K562 (cell line): Measurements from ENCODE around the gene PRAMEF1. TPM values are rescaled to one million over a fixed set of nuclear protein-coding genes. Genes with fewer than 3 reads are reported as not detected.

Source experiments
- ETS1 ChIP-seq: conservative IDR thresholded peaks from 2 replicates; pipeline ENCODE4 v1.6.1; 2011; ENCODE audit warnings: low read depth, mild to moderate bottlenecking, low read length; ENCODE audit not compliant: control insufficient read depth
- GATAD2A ChIP-seq: fragments of 450-650 bp; IDR thresholded peaks from 2 replicates; pipeline ENCODE4 v1.6.1; 2017
- HDAC2 ChIP-seq: fragments of 450-650 bp; IDR thresholded peaks from 2 replicates; pipeline ENCODE4 v1.6.1; 2016; ENCODE audit warnings: mild to moderate bottlenecking
- NR4A1 ChIP-seq, 2 experiments: fragments of 250-450 bp in 1 of 2; fragments of 450-650 bp in 1 of 2; sonication (Bioruptor Pico) in 1 of 2; IDR thresholded peaks; 2 replicates each; pipeline versions ENCODE4 v1.4.0 to v1.6.1; 2016 to 2020; ENCODE audit warnings: mild to moderate bottlenecking in 2 of 2, missing compliant biosample characterization in 1 of 2, missing genetic modification characterization in 1 of 2, moderate library complexity in 1 of 2
- U2AF1 ChIP-seq: fragments of 200-400 bp; formaldehyde crosslinking; optimal IDR thresholded peaks from 2 replicates; pipeline ENCODE3; 2017; ENCODE audit warnings: mild to moderate bottlenecking, low read depth, low read length, moderate library complexity
- ZFP30 ChIP-seq: fragments of 250-450 bp; sonication (Bioruptor Pico); IDR thresholded peaks from 2 replicates; pipeline ENCODE4 v1.8.0; 2022; ENCODE audit warnings: moderate library complexity, mild to moderate bottlenecking, inconsistent platforms, borderline replicate concordance
- ZNF354B ChIP-seq: fragments of 250-450 bp; sonication (Bioruptor Pico); IDR thresholded peaks from 2 replicates; pipeline ENCODE4 v1.4.0; 2020
- ZNF668 ChIP-seq: fragments of 250-450 bp; sonication (Bioruptor Pico); IDR thresholded peaks from 2 replicates; pipeline ENCODE4 v1.8.0; 2022; ENCODE audit warnings: mild to moderate bottlenecking, inconsistent platforms
- polyA plus RNA-seq, 8 experiments: library from polyadenylated mRNA; depleted of rRNA in 4 of 8; stranded (reverse) in 5 of 8; unstranded in 3 of 8; fragments of >200 nt; fragmentation: Nextera tagmentation in 2 of 8; fragmentation: Illumina TruSeq in 1 of 8; extraction: Ambion mirVana in 2 of 8; extraction: Trizol in 1 of 8; gene quantifications; 2 replicates each; pipeline versions ENCODE4 v1.2.1 to v1.2.3, GENCODE V29; 2011 to 2014; ENCODE audit warnings: inconsistent platforms in 1 of 8, missing spikeins in 1 of 8
- total RNA-seq, 7 experiments: library from RNA; depleted of rRNA in 6 of 7; stranded (reverse); fragments of >200 nt in 6 of 7; fragmentation: Illumina TruSeq in 2 of 7; extraction: Trizol in 2 of 7; gene quantifications; 2 replicates each; pipeline versions ENCODE4 v1.2.1 to v1.2.3, GENCODE V29; 2011 to 2021; ENCODE audit warnings: low replicate concordance in 1 of 7
- TF ChIP-seq, protein P1 (sequence below): fragments of 450-650 bp; IDR thresholded peaks from 2 replicates; pipeline ENCODE4 v1.6.1; 2016; ENCODE audit warnings: mild to moderate bottlenecking, moderate library complexity
- TF ChIP-seq, protein P2 (sequence below): fragments of 250-450 bp; sonication (Bioruptor Pico); IDR thresholded peaks from 2 replicates; pipeline ENCODE4 v1.8.0; 2021; ENCODE audit warnings: mild to moderate bottlenecking, moderate library complexity
- TF ChIP-seq, protein P3 (sequence below): fragments of 250-450 bp; sonication (Bioruptor Pico); IDR thresholded peaks from 2 replicates; pipeline ENCODE4 v1.8.0; 2021; ENCODE audit warnings: moderate library complexity, mild to moderate bottlenecking, inconsistent platforms
- TF ChIP-seq, protein P4 (sequence below): fragments of 250-450 bp; sonication (Bioruptor Pico); IDR thresholded peaks from 2 replicates; pipeline ENCODE4 v1.6.1; 2021; ENCODE audit warnings: mild to moderate bottlenecking

PRAMEF1 gene
- total and polyA plus RNA-seq, 9 of the 15 experiments (the other 6 are each of a cell fraction or from before 2014, with no cell fraction given) = not detected

- no peak for TF ChIP-seq U2AF1
- TF ChIP-seq NR4A1 (CRISPR knock-in tag; IDR thresholded peaks at IDR 0.05) = no peak
- no peak; the same call in none of the 2 replicates for TF ChIP-seq NR4A1 (tag; IDR thresholded peaks at IDR 0.05)
- TF ChIP-seq, protein P1, sequence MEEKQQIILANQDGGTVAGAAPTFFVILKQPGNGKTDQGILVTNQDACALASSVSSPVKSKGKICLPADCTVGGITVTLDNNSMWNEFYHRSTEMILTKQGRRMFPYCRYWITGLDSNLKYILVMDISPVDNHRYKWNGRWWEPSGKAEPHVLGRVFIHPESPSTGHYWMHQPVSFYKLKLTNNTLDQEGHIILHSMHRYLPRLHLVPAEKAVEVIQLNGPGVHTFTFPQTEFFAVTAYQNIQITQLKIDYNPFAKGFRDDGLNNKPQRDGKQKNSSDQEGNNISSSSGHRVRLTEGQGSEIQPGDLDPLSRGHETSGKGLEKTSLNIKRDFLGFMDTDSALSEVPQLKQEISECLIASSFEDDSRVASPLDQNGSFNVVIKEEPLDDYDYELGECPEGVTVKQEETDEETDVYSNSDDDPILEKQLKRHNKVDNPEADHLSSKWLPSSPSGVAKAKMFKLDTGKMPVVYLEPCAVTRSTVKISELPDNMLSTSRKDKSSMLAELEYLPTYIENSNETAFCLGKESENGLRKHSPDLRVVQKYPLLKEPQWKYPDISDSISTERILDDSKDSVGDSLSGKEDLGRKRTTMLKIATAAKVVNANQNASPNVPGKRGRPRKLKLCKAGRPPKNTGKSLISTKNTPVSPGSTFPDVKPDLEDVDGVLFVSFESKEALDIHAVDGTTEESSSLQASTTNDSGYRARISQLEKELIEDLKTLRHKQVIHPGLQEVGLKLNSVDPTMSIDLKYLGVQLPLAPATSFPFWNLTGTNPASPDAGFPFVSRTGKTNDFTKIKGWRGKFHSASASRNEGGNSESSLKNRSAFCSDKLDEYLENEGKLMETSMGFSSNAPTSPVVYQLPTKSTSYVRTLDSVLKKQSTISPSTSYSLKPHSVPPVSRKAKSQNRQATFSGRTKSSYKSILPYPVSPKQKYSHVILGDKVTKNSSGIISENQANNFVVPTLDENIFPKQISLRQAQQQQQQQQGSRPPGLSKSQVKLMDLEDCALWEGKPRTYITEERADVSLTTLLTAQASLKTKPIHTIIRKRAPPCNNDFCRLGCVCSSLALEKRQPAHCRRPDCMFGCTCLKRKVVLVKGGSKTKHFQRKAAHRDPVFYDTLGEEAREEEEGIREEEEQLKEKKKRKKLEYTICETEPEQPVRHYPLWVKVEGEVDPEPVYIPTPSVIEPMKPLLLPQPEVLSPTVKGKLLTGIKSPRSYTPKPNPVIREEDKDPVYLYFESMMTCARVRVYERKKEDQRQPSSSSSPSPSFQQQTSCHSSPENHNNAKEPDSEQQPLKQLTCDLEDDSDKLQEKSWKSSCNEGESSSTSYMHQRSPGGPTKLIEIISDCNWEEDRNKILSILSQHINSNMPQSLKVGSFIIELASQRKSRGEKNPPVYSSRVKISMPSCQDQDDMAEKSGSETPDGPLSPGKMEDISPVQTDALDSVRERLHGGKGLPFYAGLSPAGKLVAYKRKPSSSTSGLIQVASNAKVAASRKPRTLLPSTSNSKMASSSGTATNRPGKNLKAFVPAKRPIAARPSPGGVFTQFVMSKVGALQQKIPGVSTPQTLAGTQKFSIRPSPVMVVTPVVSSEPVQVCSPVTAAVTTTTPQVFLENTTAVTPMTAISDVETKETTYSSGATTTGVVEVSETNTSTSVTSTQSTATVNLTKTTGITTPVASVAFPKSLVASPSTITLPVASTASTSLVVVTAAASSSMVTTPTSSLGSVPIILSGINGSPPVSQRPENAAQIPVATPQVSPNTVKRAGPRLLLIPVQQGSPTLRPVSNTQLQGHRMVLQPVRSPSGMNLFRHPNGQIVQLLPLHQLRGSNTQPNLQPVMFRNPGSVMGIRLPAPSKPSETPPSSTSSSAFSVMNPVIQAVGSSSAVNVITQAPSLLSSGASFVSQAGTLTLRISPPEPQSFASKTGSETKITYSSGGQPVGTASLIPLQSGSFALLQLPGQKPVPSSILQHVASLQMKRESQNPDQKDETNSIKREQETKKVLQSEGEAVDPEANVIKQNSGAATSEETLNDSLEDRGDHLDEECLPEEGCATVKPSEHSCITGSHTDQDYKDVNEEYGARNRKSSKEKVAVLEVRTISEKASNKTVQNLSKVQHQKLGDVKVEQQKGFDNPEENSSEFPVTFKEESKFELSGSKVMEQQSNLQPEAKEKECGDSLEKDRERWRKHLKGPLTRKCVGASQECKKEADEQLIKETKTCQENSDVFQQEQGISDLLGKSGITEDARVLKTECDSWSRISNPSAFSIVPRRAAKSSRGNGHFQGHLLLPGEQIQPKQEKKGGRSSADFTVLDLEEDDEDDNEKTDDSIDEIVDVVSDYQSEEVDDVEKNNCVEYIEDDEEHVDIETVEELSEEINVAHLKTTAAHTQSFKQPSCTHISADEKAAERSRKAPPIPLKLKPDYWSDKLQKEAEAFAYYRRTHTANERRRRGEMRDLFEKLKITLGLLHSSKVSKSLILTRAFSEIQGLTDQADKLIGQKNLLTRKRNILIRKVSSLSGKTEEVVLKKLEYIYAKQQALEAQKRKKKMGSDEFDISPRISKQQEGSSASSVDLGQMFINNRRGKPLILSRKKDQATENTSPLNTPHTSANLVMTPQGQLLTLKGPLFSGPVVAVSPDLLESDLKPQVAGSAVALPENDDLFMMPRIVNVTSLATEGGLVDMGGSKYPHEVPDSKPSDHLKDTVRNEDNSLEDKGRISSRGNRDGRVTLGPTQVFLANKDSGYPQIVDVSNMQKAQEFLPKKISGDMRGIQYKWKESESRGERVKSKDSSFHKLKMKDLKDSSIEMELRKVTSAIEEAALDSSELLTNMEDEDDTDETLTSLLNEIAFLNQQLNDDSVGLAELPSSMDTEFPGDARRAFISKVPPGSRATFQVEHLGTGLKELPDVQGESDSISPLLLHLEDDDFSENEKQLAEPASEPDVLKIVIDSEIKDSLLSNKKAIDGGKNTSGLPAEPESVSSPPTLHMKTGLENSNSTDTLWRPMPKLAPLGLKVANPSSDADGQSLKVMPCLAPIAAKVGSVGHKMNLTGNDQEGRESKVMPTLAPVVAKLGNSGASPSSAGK = peak; percentile 59; the same call in 1 of the 2 replicates
- TF ChIP-seq, protein P2, sequence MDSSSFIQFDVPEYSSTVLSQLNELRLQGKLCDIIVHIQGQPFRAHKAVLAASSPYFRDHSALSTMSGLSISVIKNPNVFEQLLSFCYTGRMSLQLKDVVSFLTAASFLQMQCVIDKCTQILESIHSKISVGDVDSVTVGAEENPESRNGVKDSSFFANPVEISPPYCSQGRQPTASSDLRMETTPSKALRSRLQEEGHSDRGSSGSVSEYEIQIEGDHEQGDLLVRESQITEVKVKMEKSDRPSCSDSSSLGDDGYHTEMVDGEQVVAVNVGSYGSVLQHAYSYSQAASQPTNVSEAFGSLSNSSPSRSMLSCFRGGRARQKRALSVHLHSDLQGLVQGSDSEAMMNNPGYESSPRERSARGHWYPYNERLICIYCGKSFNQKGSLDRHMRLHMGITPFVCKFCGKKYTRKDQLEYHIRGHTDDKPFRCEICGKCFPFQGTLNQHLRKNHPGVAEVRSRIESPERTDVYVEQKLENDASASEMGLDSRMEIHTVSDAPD = no peak
- TF ChIP-seq, protein P3, sequence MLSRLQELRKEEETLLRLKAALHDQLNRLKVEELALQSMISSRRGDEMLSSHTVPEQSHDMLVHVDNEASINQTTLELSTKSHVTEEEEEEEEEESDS = no peak
- TF ChIP-seq, protein P4, sequence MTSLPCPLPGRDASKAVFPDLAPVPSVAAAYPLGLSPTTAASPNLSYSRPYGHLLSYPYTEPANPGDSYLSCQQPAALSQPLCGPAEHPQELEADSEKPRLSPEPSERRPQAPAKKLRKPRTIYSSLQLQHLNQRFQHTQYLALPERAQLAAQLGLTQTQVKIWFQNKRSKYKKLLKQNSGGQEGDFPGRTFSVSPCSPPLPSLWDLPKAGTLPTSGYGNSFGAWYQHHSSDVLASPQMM (CRISPR knock-in tag) = no peak
- TF ChIP-seq ZNF354B (CRISPR knock-in tag) = no peak
- TF ChIP-seq ETS1 = no peak
- no peak for TF ChIP-seq ZNF668 (CRISPR knock-in tag)
- no peak for TF ChIP-seq GATAD2A
- TF ChIP-seq ZFP30 (CRISPR knock-in tag) = no peak
- TF ChIP-seq HDAC2 = peak; percentile 70; the same call in 1 of the 2 replicates
These were observed 45.8 kb upstream of the PRAMEF1 start (continued) for GRCh38 chr1:12745126-12745991.
